IPS DF 19.7 (cell line): ENCODE data around the gene PTGS1.
"Not testable (repeated sequence)": the region's sequence is repeated elsewhere in the genome, so short reads cannot be mapped to it uniquely, and the experiment has no call there.

Experiments
- DNase-seq: peaks from one replicate; pipeline ENCODE4 v3.0.0-alpha.2; 2013; ENCODE audit warnings: low read depth, low spot score

Gene PTGS1

GRCh38 chr9:122347348-122348287 lies 23.2 kb upstream of the PTGS1 start:
- no peak for DNase-seq

- no peak for DNase-seq
Observed at GRCh38 chr9:122348288-122348777, 22.5 kb upstream of the PTGS1 start.

- DNase-seq = no peak
Observed at GRCh38 chr9:122348791-122349190, 22.0 kb upstream of the PTGS1 start.

- no peak for DNase-seq
Observed at GRCh38 chr9:122349201-122349600, 21.6 kb upstream of the PTGS1 start.

- DNase-seq = no peak
Observed at GRCh38 chr9:122350577-122351355, 20.1 kb upstream of the PTGS1 start.

GRCh38 chr9:122354536-122355199 lies 16.2 kb upstream of the PTGS1 start:
- DNase-seq = no peak

GRCh38 chr9:122355336-122355875 lies 15.4 kb upstream of the PTGS1 start:
- DNase-seq = no peak

- DNase-seq = no peak
Observed at GRCh38 chr9:122356627-122357026, 14.2 kb upstream of the PTGS1 start.

GRCh38 chr9:122360891-122361290 lies 9.9 kb upstream of the PTGS1 start:
- no peak for DNase-seq

GRCh38 chr9:122363131-122363530 lies 7.7 kb upstream of the PTGS1 start:
- DNase-seq = not testable (repeated sequence)

- no peak for DNase-seq
Observed at GRCh38 chr9:122364117-122364782, 6.6 kb upstream of the PTGS1 start.

- no peak for DNase-seq
Observed at GRCh38 chr9:122364783-122365150, 6.1 kb upstream of the PTGS1 start.

- DNase-seq = no peak
Observed at GRCh38 chr9:122366074-122366660, 4.7 kb upstream of the PTGS1 start.

GRCh38 chr9:122367065-122367464 lies 3.8 kb upstream of the PTGS1 start:
- no peak for DNase-seq

- DNase-seq = no peak
Observed at GRCh38 chr9:122367774-122368460, 2.9 kb upstream of the PTGS1 start.

GRCh38 chr9:122368642-122369041 lies 2.2 kb upstream of the PTGS1 start:
- no peak for DNase-seq

- no peak for DNase-seq
Observed at GRCh38 chr9:122370303-122370702, 521 bp upstream of the PTGS1 start.

- no peak for DNase-seq
Observed at GRCh38 chr9:122371846-122372245, 1.0 kb downstream of the PTGS1 start.

- no peak for DNase-seq
Observed at GRCh38 chr9:122372856-122373845, 2.3 kb downstream of the PTGS1 start.
